Esophagus muscularis mucosa (tissue), 4 donors: ENCODE data around the gene SWT1. TPM values are rescaled to one million over a fixed set of nuclear protein-coding genes. Genes with fewer than 3 reads are reported as not detected.

Experiments used
- DNase-seq: peaks from one replicate; pipeline ENCODE4 v3.0.0-alpha.2; 2017; ENCODE audit errors: extremely low spot score
- H3K27ac ChIP-seq, 4 donors: fragments of 200-600 bp; sonication (generic); replicated peaks in 1 of 4; 1 replicate in 3 of 4; 2 replicates in 1 of 4; pipeline ENCODE4 v1.5.1; 2016 to 2019; ENCODE audit warnings: mild to moderate bottlenecking in 1 of 4
- H3K27me3 ChIP-seq, 4 donors: fragments of 200-600 bp; sonication (generic); one replicate each; pipeline versions ENCODE4 v1.5.1 to v1.6.0; 2016 to 2019
- H3K36me3 ChIP-seq, 4 donors: fragments of 200-600 bp; sonication (generic); one replicate each; pipeline ENCODE4 v1.5.1; 2016 to 2019
- H3K4me1 ChIP-seq, 4 donors: fragments of 200-600 bp; sonication (generic); one replicate each; pipeline ENCODE4 v1.5.1; 2016 to 2019
- H3K4me3 ChIP-seq, 4 donors: fragments of 200-600 bp; sonication (generic); 1 replicate in 2 of 4; 2 replicates in 2 of 4; pipeline ENCODE4 v1.5.1; 2016 to 2019; ENCODE audit warnings: mild to moderate bottlenecking in 4 of 4, moderate library complexity in 1 of 4
- H3K9me3 ChIP-seq, 4 donors: fragments of 200-600 bp; sonication (generic); 1 replicate in 3 of 4; 2 replicates in 1 of 4; pipeline ENCODE4 v1.5.1; 2016 to 2019
- EP300 ChIP-seq: sonication (generic); formaldehyde crosslinking; IDR thresholded peaks from one replicate; pipeline ENCODE4 v1.6.1; 2017; ENCODE audit warnings: antibody characterized with exemption
- POLR2A ChIP-seq: fragments of 450-650 bp; IDR thresholded peaks from one replicate; pipeline ENCODE4 v1.6.1; 2017; ENCODE audit warnings: antibody characterized with exemption, moderate library complexity, mild to moderate bottlenecking, low read depth
- POLR2AphosphoS5 ChIP-seq, 2 donors: sonication (generic); formaldehyde crosslinking; IDR thresholded peaks; one replicate each; pipeline ENCODE4 v1.6.1; 2017; ENCODE audit warnings: antibody characterized with exemption in 2 of 2
- WGBS: methylation state at CpG from one replicate; pipeline ENCODE4 v1.1.5; 2018; 5-methylcytosine and 5-hydroxymethylcytosine counted together
- intact Hi-C: fragments of 100-400 bp; cut with DNase I; formaldehyde crosslinking; loops from one replicate; pipeline ENCODE4 v1.15.1; 2023
- total RNA-seq, 4 donors: library from RNA; depleted of rRNA; stranded (reverse); fragments of >200 nt; gene quantifications; one replicate each; pipeline versions ENCODE4 v1.1.0 to v1.2.1, GENCODE V29; 2016
- TF ChIP-seq, protein P1 (sequence below), 3 experiments: fragments of 200-600 bp in 2 of 3; fragments of 450-650 bp in 1 of 3; sonication (generic) in 2 of 3; IDR thresholded peaks; one replicate each; pipeline ENCODE4 v1.5.1; 2017 to 2019; ENCODE audit warnings: antibody characterized with exemption in 3 of 3, mild to moderate bottlenecking in 2 of 3, moderate library complexity in 1 of 3

SWT1 gene, protein sequence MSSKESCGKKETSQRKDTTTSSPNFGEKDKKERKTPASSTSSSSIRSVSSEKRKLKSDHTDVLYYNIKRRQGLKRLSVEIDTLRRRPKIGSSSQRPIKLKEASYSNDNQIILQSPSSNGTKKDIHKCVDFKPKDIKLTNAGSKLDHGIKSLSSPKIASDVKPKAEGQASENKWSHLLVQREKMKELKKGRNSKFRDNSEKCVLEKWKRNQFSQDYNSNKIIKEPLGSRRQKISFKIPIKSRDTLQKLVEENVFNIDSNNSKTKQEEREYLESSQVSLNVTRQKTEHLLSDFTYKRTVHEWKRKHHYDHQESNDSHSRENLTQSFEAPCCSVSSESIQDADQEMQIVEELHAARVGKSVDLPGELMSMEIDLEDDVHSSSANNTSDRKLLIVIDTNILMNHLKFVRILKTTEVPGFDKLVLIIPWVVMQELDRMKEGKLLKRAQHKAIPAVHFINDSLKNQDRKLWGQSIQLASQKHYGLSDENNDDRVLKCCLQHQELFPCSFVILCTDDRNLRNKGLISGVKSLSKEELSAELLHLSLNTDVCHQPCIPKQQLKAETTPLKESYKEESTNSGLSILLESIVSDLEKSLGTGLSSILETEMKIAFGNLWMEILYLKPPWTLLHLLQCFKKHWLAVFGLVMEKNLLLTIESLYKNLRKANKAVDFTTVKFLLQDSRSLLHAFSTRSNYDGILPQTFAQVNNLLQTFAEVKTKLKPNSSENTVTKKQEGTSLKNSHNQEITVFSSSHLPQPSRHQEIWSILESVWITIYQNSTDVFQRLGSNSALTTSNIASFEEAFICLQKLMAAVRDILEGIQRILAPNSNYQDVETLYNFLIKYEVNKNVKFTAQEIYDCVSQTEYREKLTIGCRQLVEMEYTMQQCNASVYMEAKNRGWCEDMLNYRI
- 1 to 10 TPM; 5.8 to 9.6 (median 6.3) TPM for total RNA-seq

DNA sequence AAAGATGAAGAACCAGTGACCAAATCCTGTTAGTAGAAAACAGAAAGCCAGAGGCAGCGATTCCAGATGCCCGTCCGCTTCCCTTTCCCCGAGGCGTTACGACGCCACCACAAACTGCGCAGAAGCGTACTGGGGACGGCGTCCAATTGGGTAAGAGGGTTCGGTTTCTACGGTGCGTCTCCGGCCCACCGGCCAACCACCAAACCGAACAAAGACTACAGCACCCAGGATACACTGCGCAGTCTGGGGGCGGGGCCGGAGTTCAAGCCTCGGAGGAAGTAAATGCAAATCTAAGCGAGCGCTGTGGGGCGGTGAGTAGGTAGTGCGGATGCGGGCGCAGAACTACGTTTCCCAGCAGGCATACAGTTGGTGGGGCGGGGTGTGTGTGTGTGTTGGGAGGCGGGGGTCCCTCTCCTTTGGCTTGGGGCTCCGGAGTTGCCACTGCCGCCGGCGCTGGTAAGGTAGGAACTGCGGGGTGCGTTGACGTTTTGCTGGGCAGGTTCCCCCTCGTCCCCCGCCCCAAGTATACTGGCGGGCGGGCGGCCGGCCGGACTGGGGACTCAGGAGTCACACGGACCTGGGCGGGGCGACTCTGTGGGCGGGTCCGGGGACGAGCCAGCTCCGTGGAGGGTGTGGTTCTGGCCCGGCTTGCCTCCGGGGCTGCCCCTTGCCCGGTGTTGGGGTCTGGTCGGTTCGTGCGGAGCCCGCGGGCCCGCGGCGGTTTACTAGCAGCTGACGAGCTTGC, at the start of gene SWT1, which contains the start of gene TRMT1L:
Gene SWT1, plus strand, starts transcription at position 314 of the 745 bp plus-strand sequence. CDS start 3,675 bp downstream, outside the sequence.
Gene TRMT1L, minus strand, starts transcription at position 100 of the 745 bp plus-strand sequence. CDS start 241 bp downstream, outside the sequence.
- WGBS: under 1% methylated on average over 52 of the region's 63 CpGs
- H3K9me3 ChIP-seq: no peaks in the 10 kb centered on the region
- H3K27ac ChIP-seq: peak within 1 kb of the TSS; percentile 97 to 99 (median 98)
- peak; percentile 100 for DNase-seq
- peaks cover 26 to 50% (median 39%) of the 10 kb centered on the region in 4 donors for H3K4me1 ChIP-seq
- no peaks in the 10 kb centered on the region for H3K27me3 ChIP-seq
- peaks cover 0 to 10% (median 6%) of the 10 kb centered on the region in 4 donors for H3K36me3 ChIP-seq
- intact Hi-C loops: loop anchor here (10.0 kb wide), 1 partner anchor 158 kb away; the partner anchor contains the start of gene IVNS1ABP
- TF ChIP-seq POLR2AphosphoS5 (IDR thresholded peaks at IDR 0.05) (peak; percentile 100), POLR2A (peak; percentile 97), EP300 (no peak)
- TF ChIP-seq, protein P1, sequence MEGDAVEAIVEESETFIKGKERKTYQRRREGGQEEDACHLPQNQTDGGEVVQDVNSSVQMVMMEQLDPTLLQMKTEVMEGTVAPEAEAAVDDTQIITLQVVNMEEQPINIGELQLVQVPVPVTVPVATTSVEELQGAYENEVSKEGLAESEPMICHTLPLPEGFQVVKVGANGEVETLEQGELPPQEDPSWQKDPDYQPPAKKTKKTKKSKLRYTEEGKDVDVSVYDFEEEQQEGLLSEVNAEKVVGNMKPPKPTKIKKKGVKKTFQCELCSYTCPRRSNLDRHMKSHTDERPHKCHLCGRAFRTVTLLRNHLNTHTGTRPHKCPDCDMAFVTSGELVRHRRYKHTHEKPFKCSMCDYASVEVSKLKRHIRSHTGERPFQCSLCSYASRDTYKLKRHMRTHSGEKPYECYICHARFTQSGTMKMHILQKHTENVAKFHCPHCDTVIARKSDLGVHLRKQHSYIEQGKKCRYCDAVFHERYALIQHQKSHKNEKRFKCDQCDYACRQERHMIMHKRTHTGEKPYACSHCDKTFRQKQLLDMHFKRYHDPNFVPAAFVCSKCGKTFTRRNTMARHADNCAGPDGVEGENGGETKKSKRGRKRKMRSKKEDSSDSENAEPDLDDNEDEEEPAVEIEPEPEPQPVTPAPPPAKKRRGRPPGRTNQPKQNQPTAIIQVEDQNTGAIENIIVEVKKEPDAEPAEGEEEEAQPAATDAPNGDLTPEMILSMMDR (IDR thresholded peaks at IDR 0.05): no peak
- H3K4me3 ChIP-seq: peak within 1 kb of the TSS; percentile 84 to 96 (median 88)

DNA sequence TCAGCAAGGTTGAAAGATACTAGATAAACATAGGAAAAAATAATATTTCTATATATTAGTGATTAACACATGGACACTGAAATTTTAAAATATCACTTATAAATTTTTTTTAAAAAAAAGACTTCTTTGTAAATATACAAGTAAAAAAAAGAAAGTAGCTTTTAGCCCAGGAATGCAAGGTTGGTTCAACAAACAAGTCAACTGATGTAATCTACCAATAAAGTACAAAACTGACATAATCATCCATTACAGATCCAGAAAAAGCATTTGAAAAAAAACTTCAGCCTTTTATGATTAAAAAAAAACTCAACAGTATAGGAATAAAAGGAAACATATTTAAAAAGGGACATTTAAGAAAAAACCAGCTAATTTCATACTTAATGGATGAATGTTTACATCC, 48.6 kb upstream of the SWT1 start:
- H3K4me1 ChIP-seq: no peaks in the 10 kb centered on the region
- H3K27me3 ChIP-seq: no peaks in the 10 kb centered on the region
- no peak overlapping the region for H3K27ac ChIP-seq
- intact Hi-C loops: no loop called here
- H3K4me3 ChIP-seq: no peak overlapping the region
- H3K36me3 ChIP-seq: peaks cover 0 to 13% (median 4%) of the 10 kb centered on the region in 4 donors
- TF ChIP-seq EP300 (no peak), POLR2AphosphoS5 (IDR thresholded peaks at IDR 0.05) (no peak), POLR2A (no peak)
- TF ChIP-seq, protein P1 (IDR thresholded peaks at IDR 0.05): no peak
- H3K9me3 ChIP-seq: peaks cover 0 to 22% (median 10%) of the 10 kb centered on the region in 4 donors
- DNase-seq: no peak

DNA sequence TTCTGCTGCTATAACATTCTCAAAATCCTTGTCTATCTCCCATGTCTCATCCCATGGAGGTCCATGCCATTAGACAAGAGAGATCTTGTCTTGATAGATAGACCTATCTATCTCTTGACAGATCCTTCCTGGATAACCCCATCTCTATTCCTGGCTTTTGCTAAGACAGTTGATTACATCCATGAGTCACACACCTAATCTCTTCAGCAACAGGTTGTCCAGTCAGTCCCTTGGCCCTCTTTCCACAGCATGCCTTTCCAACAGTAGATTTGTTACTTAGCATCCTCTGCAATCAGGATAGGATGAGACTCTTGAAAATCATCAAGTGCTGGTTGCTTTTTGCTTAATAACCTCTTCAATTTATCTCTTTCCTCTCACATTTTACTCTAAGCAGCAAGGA, 46.8 kb upstream of the SWT1 start:
- DNase-seq: no peak
- Histone ChIP-seq H3K27ac (no peak overlapping the region), H3K27me3 (no peaks in the 10 kb centered on the region), H3K4me3 (no peak overlapping the region), H3K4me1 (no peaks in the 10 kb centered on the region), H3K9me3 (peaks cover 0 to 22% (median 10%) of the 10 kb centered on the region in 4 donors), H3K36me3 (no peaks in the 10 kb centered on the region)
- intact Hi-C loops: no loop called here
- TF ChIP-seq POLR2A: no peak
- TF ChIP-seq, protein P1 (IDR thresholded peaks at IDR 0.05): no peak
- TF ChIP-seq POLR2AphosphoS5 (IDR thresholded peaks at IDR 0.05): no peak
- no peak for TF ChIP-seq EP300

DNA sequence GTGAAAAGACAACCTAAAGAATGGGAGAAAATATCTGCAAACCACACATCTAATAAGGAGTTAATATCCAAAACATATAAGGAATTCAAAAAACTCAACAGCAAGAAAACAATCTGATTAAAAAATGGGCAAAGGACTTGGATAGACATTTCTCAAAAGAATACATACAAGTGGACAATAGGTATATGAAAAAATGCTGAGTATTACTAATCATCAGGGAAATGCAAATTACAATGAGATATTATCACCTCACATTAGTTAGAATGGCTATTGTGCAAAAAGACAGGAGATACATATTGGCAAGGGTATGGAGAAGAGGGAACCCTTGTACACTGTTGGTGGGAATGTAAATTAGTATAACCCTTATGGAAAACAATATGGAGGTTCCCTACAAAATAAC, 45.1 kb upstream of the SWT1 start:
- no peaks in the 10 kb centered on the region for H3K36me3 ChIP-seq
- no peak overlapping the region for H3K4me3 ChIP-seq
- TF ChIP-seq EP300 (no peak), POLR2A (no peak), POLR2AphosphoS5 (IDR thresholded peaks at IDR 0.05) (no peak)
- TF ChIP-seq, protein P1 (IDR thresholded peaks at IDR 0.05): no peak
- H3K9me3 ChIP-seq: peaks cover 0 to 22% (median 10%) of the 10 kb centered on the region in 4 donors
- H3K27ac ChIP-seq: no peak overlapping the region
- H3K4me1 ChIP-seq: no peaks in the 10 kb centered on the region
- intact Hi-C loops: no loop called here
- no peaks in the 10 kb centered on the region for H3K27me3 ChIP-seq
- DNase-seq: no peak
